Activated CD4-positive, alpha-beta T cell treated with anti-CD3 and anti-CD28 coated beads for 24 hours (primary cell): Measurements from ENCODE around the gene SDC3.
"Not testable (repeated sequence)": the region's sequence is repeated elsewhere in the genome, so short reads cannot be mapped to it uniquely, and the experiment has no call there.

Source experiments
- DNase-seq, 2 donors: peaks; one replicate each; pipeline ENCODE4 v3.0.0-alpha.2; 2020; ENCODE audit warnings: low read depth in 2 of 2

The SDC3 gene

DNA sequence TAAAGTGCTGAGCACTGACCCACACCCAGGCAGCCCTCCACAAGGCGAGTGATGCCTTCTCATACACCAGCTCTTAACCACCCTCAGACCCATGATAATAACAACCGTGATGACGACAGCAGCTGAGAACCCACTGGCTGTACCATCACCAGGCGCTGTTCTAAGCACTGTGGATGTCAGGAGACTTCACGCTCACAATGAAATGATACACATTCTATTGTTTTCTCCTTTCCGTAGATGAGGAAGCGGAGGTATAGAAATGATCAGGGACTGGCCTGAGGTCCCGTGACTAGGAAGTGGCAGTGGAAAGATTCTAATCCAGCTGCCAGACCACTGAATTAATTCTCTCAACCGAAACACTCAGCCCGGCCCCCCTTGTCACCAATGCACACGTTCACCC, 32.6 kb downstream of the SDC3 start:
- DNase-seq: no peak

DNA sequence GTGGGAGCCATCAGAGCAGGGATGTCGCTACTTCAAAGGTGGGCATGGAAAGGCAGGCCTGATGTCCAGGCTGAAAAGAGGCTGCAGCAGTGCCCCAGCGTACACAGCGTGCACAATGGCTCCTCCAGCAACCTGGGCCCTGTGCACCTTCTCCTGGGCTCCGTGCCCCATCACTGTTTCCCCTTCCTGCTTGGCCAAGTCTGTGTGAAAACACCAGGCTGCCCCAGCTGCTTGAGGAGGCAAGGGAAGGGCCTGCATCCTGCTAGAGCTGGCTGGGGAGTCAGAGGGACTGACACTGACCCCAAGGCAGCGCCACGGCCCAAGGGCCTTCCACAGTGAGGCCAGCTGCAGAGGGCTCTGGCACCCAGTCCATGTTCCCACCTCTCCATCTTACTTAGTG, 33.4 kb downstream of the SDC3 start:
- DNase-seq: no peak

- no peak for DNase-seq
Measured at GRCh38 chr1:30874176-30874575, 34.4 kb downstream of the SDC3 start.

- DNase-seq: no peak
Measured at GRCh38 chr1:30872948-30873263, 35.7 kb downstream of the SDC3 start.

DNA sequence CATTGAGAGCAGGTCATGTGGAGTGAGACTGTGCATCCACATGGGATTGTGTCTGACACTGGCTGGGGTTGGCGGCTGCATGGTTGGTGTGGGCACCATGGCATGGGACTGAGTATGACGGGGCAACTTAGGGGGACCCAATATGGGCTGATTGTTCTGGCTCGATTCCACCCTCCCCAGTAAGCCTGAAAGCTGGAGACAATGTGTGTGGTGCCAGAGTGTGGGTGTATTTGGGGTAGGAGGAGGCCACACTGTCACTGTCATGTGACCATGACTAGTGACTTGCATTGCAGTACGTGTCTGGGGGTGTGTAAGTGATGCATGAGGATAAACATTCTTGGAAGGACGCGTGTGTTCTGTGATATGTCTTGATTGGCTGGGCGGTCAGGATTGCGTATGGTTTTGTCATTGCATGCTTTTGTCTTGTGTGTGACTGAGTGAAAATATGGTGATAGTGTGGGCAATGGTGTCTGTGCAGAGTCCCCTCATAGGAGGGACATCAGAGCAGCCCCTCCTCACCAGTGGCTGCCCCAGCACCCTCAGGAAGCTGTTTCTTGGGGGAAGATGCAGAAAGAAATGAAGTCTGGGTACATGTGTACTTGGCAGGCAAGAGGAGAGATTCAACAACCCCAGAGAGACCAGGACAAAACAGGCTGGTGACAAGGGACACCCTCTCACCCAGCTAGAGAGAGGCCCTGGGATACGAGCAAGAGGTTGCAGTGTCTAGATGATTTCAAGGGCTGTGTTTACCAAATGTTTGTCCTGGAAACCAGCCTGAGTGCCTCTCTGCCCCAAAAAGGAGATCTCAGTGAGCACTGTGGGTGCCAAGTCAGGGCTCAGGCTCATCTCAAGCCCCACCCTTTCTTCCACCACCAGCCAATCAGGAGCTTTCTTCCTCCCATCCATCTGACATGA, 36.3 kb downstream of the SDC3 start:
- no peak for DNase-seq

- DNase-seq: no peak
Measured at GRCh38 chr1:30871276-30871871, 37.2 kb downstream of the SDC3 start.

- no peak for DNase-seq
Measured at GRCh38 chr1:30870656-30871055, 37.9 kb downstream of the SDC3 start.

GRCh38 chr1:30870035-30870434, 38.5 kb downstream of the SDC3 start:
- no peak for DNase-seq

DNA sequence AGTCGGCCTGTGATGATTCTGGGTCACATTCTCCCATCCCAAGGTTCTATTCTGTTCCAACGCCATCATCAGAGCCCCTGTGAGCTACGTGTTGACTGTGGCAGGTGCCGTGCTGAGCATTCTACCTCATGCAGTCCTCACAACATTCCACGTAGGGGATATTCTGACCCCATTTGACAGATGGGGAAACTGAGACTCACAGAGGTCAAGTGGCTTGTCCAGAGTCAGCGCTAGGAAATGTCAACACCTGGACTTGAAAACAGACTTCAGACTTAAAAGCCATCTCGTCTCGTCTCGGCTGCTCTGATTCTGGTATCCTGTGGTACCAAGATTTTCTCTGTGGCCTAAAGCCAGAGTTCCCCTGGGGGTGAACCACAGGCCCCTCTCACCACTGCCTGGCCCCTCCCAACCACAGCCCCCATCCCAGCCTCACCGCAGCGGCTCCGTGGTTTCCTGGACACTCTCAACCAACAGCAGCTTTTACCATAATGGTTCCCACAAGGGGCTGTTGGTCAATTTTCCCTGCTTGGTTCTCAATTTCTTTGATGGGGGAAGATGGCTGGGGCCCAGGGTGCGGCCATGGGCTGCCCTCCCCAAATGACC, 39.6 kb downstream of the SDC3 start:
- no peak for DNase-seq

DNA sequence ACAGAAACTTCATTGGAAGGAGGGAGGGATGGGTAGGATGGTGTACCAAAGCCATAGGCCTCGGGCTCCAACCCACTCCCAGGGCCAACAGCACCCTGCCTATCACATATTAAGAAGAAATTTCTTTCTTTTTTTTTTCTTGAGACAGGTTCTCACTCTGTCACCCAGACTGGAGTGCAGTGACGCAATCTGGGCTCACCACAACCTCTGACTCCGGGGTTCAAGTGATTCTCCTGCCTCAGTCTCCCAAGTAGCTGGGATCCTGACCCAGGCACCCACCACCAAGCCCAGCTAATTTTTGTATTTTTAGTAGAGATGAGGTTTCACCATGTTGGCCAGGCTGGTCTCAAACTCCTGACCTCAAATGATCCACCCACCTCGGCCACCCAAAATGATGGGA, 40.5 kb downstream of the SDC3 start:
- not testable (repeated sequence) for DNase-seq

DNA sequence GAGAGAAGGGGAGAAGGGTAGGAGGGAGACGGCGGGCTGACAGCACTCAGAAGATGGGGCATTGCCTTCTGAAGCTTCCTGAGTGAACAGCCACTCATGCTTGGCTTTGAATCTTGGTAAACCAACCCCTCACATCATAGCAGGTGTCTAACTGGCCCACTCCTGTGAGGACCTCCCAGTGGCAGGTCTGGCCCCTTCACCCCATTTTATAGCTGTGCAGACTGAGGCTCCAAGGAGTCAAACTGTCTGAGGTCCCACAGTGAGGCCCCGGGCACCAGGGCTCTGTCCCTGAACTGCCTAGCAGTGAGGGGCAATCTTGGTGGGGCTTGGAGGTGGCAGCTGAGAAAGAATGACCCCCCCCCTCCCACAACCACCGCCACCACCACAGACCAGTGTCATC, 41.0 kb downstream of the SDC3 start:
- DNase-seq: no peak

DNA sequence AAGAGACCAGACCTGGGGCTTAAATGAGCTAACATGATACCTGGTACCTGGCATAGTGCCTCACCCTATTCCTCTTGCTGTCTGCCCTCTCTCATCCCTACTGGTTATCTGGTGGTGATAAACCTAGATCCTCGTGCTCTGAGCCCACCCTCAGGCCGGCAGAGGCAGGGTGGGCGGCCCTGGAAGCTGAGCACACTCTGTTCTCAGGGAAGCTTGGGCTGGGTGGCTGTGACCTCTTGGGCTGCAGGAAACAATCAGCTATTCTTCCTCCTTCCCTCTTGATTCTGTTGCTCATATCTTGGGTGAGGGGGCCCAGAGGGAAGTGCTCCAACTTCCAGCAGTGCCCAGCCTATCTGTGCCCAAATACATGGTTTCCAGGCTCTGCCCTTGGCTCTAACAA, 42.0 kb downstream of the SDC3 start:
- no peak for DNase-seq

DNA sequence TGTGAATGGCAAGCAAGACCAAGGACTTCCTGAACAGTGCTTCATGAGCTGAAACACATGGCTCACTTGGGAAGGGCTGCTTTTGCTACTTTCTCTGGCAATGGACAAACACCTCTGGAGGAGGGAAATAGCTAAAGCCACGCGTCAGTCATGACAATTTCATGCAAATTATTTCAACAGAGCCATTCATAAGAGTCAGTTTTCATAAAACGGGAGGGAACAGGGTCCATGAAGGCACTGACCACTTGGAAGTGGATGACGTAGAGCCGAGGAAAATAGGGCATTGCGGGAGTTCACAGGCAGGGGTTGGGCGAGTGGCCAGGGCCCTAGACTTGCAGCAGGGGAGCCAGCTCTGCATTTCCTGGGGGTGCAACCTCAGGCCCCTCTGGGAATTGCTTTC, 43.9 kb downstream of the SDC3 start:
- no peak for DNase-seq

DNA sequence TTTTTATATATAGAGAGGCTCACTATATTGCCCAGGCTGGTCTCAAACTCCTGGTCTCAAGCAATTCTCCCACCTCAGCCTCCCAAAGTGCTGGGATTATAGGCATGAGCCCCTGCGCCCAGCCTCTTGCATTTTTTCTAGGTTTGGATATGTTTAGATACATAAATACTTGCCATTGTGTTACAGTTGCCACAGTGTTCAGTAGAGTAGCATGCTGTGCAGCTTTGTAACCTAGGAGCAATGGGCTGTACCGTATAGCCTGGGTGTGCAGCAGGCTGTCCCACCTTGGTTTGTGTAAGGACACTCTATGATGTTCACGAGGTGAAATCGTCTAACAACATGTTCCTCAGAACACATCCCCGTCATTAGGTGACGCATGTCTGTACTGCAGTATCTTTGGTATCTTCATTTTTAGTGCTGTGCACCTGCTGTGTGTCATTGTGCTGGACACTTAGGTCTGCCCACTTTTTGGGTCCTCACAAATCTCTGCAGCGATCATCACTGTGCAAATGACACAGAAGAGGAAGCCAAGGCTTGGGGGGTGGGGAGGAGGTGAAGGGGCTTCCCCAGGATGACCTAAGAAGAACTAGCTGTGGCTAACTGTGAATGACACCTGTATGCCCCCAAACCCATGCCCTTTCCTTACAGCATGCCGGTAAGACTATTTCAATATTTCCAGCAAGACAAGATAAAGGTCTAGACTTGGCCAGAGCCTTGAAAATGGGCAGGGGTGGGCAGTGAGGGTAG, 44.5 kb downstream of the SDC3 start:
- DNase-seq: no peak

- DNase-seq: no peak
Measured at GRCh38 chr1:30860320-30860652, 48.3 kb downstream of the SDC3 start.

DNA sequence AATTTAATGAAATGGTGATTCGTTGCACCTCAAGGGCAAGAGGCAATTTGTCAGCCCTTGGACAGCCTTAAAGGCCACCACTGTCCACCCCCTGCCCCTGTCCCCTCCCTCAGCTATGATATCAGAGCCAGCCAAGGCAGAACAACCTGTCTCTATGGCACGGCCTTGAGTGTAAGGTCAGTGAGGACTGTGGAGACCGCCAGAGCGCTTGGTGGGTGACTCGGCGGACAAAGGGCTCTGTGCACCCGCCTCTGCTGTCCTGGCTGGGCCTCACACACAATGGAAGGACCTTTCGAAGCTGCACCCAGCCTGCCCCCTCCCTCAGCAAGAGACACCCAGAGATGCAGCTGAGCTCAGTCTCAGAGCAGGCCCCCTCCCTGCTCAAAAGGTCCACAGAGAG, 50.6 kb downstream of the SDC3 start:
- no peak for DNase-seq

GRCh38 chr1:30857062-30857461, 51.5 kb downstream of the SDC3 start:
- DNase-seq: no peak

- DNase-seq: no peak
Measured at GRCh38 chr1:30856260-30856790, 52.2 kb downstream of the SDC3 start.

DNA sequence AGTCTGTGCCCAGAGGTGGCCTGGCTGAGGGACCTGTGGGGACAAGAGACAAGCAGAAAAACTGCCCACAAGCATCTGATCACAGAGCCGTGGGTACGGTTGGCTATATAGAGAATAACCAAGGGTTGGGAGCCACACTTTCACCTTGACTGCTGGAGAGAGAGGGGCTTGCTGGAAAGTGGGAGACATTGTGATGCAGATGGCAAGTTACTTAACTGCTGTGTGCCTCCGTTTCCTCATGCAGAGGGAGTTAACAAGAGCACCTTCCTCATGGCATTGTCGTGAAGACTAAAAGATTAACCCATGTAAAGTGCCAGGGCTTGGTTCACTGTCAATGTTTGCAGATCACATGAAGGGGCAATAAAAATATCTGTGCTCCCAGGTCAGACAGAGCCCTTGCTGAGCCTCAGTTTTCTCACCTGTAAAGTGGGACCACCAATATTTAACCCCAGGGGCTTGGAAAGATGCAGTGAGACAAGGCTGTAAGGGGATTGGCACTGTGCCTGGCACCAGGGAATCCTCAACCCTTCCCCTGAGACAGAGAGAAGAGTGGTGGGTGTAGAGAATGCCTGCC, 52.8 kb downstream of the SDC3 start:
- DNase-seq: no peak

GRCh38 chr1:30853350-30853749, 55.2 kb downstream of the SDC3 start:
- no peak for DNase-seq

DNA sequence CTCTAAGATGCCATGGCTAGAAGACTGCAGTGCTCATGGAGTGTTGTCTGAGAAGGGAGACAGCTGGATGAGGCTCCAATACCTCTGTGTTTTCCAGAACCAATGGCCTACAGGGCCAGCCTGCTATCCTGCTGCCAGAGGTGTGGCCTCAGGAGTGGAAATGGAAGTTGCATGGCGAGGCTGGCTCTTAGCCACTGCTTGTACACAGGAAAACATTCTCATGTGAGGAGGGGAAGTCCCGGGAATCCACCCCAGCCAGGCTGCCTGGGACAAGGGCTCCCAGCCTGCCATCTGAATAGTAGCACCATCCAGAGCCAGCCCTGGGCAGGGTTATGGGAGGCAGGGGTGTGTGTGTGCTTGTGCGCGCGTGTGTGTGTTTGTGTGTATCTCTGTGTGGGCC, 56.5 kb downstream of the SDC3 start:
- no peak for DNase-seq

DNA sequence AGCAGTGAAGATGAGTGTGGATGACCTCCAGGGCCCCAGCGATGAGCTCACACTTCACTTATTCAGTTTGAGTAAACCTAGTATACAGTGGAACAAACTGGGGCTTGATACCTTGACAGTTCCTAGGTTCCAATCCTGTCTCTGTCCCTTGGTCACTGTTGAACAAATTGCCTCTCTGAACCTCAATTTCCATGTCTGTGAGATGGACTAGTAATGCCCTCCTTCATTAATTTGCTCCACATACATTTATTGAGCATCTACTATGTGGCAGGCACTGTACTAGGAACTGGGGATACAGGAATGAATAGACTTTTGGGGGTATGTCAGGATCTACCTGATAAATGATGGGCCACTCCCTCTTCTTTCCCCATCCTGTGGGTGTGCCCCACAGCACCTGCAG, 57.3 kb downstream of the SDC3 start:
- no peak for DNase-seq
